HepG2 (cell line): ENCODE results near the gene TTC6. TPM values are rescaled to one million over a fixed set of nuclear protein-coding genes. Genes with fewer than 3 reads are reported as not detected.

Source experiments
- ATAC-seq: fragments of 200-7000 bp; cut with Tn5 transposase; 3 replicates; pipeline ENCODE4 v1.9.1; 2020; ENCODE audit warnings: mild to moderate bottlenecking, moderate library complexity
- BruUV-seq: library from RNA; stranded (reverse); fragments of 400-500 nt; replicated peaks from 2 replicates; lab custom pipeline; 2021; lab: Mats Ljungman, UMichigan
- CTCF ChIA-PET: fragments of 300-600 bp; formaldehyde crosslinking; extraction: SDS; loops from one replicate; lab custom pipeline; 2021; ENCODE audit warnings: low total read pairs, inconsistent platforms, low intra/inter-chr PET ratio; lab: Yijun Ruan, JAX
- POLR2A ChIA-PET: fragments of 350-600 bp; sonication (Branson Sonifier 250); formaldehyde crosslinking; loops from one replicate; lab custom pipeline; 2020; ENCODE audit warnings: antibody characterized with exemption, inconsistent platforms; lab: Yijun Ruan, JAX
- DNase-seq: peaks from one replicate; pipeline ENCODE4 v3.0.0-alpha.2; 2015; ENCODE audit warnings: low spot score
- FAIRE-seq: peaks from 3 replicates; lab custom pipeline; 2011; peaks lifted over from hg19 to GRCh38; lab: Jason Lieb, UNC
- H2AFZ ChIP-seq: one replicate; pipeline ENCODE4 v1.6.1; 2011; ENCODE audit warnings: low read length, inconsistent platforms
- H3K27ac ChIP-seq: fragments of 300-600 bp; 3 replicates; pipeline ENCODE4 v1.8.0; 2011; ENCODE audit warnings: mixed run types, mild to moderate bottlenecking, mixed read lengths, low read length, inconsistent platforms; ENCODE audit not compliant: insufficient read depth; ENCODE audit errors: extremely low read length
- H3K27me3 ChIP-seq, 2 experiments: fragments of 200-600 bp in 1 of 2; 2 replicates in 1 of 2; 3 replicates in 1 of 2; pipeline versions ENCODE4 v1.6.0 to v1.8.0; 2011; ENCODE audit warnings: low read length in 2 of 2, mild to moderate bottlenecking in 2 of 2, moderate library complexity in 2 of 2, inconsistent platforms in 1 of 2; ENCODE audit not compliant: insufficient read depth in 2 of 2, control insufficient read depth in 1 of 2
- H3K36me3 ChIP-seq, 2 experiments: fragments of 200-600 bp in 1 of 2; replicated peaks in 1 of 2; 2 replicates in 1 of 2; 3 replicates in 1 of 2; pipeline versions ENCODE4 v1.5.1 to v1.8.0; 2011; ENCODE audit warnings: low read length in 2 of 2, inconsistent platforms in 1 of 2; ENCODE audit not compliant: insufficient read depth in 2 of 2, control insufficient read depth in 1 of 2
- H3K4me1 ChIP-seq: 2 replicates; pipeline ENCODE4 v1.5.1; 2012; ENCODE audit warnings: low read length, inconsistent platforms; ENCODE audit not compliant: insufficient read depth
- H3K4me2 ChIP-seq: 2 replicates; pipeline ENCODE4 v1.6.0; 2011; ENCODE audit warnings: low read depth, low read length, inconsistent platforms
- H3K4me3 ChIP-seq, 3 experiments: fragments of 200-600 bp in 1 of 3; sonication (generic), shearing (Covaris generic) in 1 of 3; replicated peaks in 1 of 3; 2 replicates each; pipeline ENCODE4 v1.5.1; 2011 to 2016; ENCODE audit warnings: low read length in 3 of 3, inconsistent platforms in 2 of 3, low read depth in 2 of 3, mild to moderate bottlenecking in 2 of 3, control low read depth in 1 of 3, mixed read lengths in 1 of 3; ENCODE audit not compliant: insufficient read depth in 1 of 3
- H3K79me2 ChIP-seq: one replicate; pipeline ENCODE4 v1.6.1; 2011; ENCODE audit warnings: low read length, inconsistent platforms; ENCODE audit not compliant: insufficient read depth
- H3K9ac ChIP-seq: 2 replicates; pipeline ENCODE4 v1.6.0; 2011; ENCODE audit warnings: mild to moderate bottlenecking, low read depth, low read length, inconsistent platforms; ENCODE audit not compliant: insufficient read depth
- H3K9me3 ChIP-seq: 2 replicates; pipeline ENCODE4 v1.5.1; 2012; ENCODE audit warnings: mild to moderate bottlenecking, low read length
- H4K20me1 ChIP-seq: 2 replicates; pipeline ENCODE4 v1.6.0; 2011; ENCODE audit warnings: inconsistent platforms, mild to moderate bottlenecking, low read length, moderate library complexity; ENCODE audit not compliant: insufficient read depth
- HOXA7 ChIP-seq: sonication (generic); formaldehyde crosslinking; IDR thresholded peaks from 2 replicates; pipeline ENCODE4 v1.8.1; 2022; ENCODE audit warnings: mild to moderate bottlenecking, missing genetic modification reagents, moderate library complexity
- KLF11 ChIP-seq: IDR thresholded peaks from 2 replicates; pipeline ENCODE4 v1.6.1; 2016; ENCODE audit warnings: missing compliant biosample characterization
- MED8 ChIP-seq: sonication (generic); formaldehyde crosslinking; IDR thresholded peaks from 2 replicates; pipeline ENCODE4 v1.8.1; 2023; ENCODE audit warnings: mild to moderate bottlenecking, missing genetic modification reagents; ENCODE audit not compliant: insufficient replicate concordance
- PAF1 ChIP-seq: IDR thresholded peaks from 2 replicates; pipeline ENCODE4 v1.6.1; 2016; ENCODE audit warnings: missing genetic modification reagents, missing compliant biosample characterization
- REPIN1 ChIP-seq: sonication (generic); formaldehyde crosslinking; IDR thresholded peaks from 2 replicates; pipeline ENCODE4 v1.8.0; 2022; ENCODE audit warnings: missing genetic modification reagents, low read depth, mild to moderate bottlenecking, borderline replicate concordance
- TAF15 ChIP-seq: fragments of 200-400 bp; formaldehyde crosslinking; IDR thresholded peaks from one replicate; pipeline ENCODE4 v1.6.1; 2018; ENCODE audit warnings: mild to moderate bottlenecking, low read depth, low read length; ENCODE audit not compliant: poor library complexity, severe bottlenecking
- TOPORS ChIP-seq: sonication (generic); formaldehyde crosslinking; IDR thresholded peaks from 2 replicates; pipeline ENCODE4 v1.8.0; 2023; ENCODE audit warnings: mild to moderate bottlenecking, missing genetic modification reagents
- ZNF234 ChIP-seq: sonication (generic); formaldehyde crosslinking; conservative IDR thresholded peaks from 2 replicates; pipeline ENCODE4 v1.5.1; 2020; ENCODE audit warnings: mild to moderate bottlenecking, missing genetic modification reagents
- ZNF768 ChIP-seq: sonication (generic); formaldehyde crosslinking; IDR thresholded peaks from 2 replicates; pipeline ENCODE4 v1.4.0; 2020; ENCODE audit warnings: missing genetic modification reagents
- WGBS: methylation state at CpG from one replicate; pipeline ENCODE4 v1.1.6; 2017; ENCODE audit warnings: low lambda C conversion rate; 5-methylcytosine and 5-hydroxymethylcytosine counted together
- in situ Hi-C: cut with HindIII; loops from 2 replicates; pipeline ENCODE4 v1.10.0; 2017; ENCODE audit warnings: low pct_unique_long_range_greater_than_20kb; ENCODE audit not compliant: extremely low pct_ligation_motif_present
- intact Hi-C: fragments of 100-400 bp; cut with micrococcal nuclease; formaldehyde crosslinking; loops from one replicate; pipeline ENCODE4 v1.10.0; 2022; ENCODE audit not compliant: unreplicated experiment
- polyA plus RNA-seq, 8 experiments: library from polyadenylated mRNA; depleted of rRNA in 3 of 8; stranded (reverse) in 7 of 8; unstranded in 1 of 8; fragments of >200 nt; fragmentation: Illumina TruSeq in 4 of 8; extraction: Trizol in 4 of 8; gene quantifications; 2 replicates each; pipeline versions ENCODE4 v1.2.1 to v1.2.3, GENCODE V29; 2011 to 2016; ENCODE audit warnings: low read depth in 4 of 8, missing spikeins in 1 of 8, mixed read lengths in 1 of 8; ENCODE audit not compliant: insufficient read depth in 1 of 8
- total RNA-seq, 5 experiments: library from RNA; depleted of rRNA; stranded (reverse); fragments of >200 nt; fragmentation: Illumina TruSeq; extraction: Trizol; gene quantifications; 2 replicates each; pipeline ENCODE4 v1.2.3, GENCODE V29; 2016; ENCODE audit warnings: low read depth in 1 of 5
- TF ChIP-seq, protein P1 (sequence below): IDR thresholded peaks from 2 replicates; pipeline ENCODE4 v1.6.1; 2012; ENCODE audit warnings: low read depth, low read length, improper control_type of control experiment
- TF ChIP-seq, protein P2 (sequence below): sonication (generic); formaldehyde crosslinking; IDR thresholded peaks from 2 replicates; pipeline ENCODE4 v1.4.0; 2020; ENCODE audit warnings: low read depth, missing genetic modification reagents
- TF ChIP-seq, protein P3 (sequence below): sonication (generic); formaldehyde crosslinking; IDR thresholded peaks from 2 replicates; pipeline ENCODE4 v1.4.0; 2020; ENCODE audit warnings: missing genetic modification reagents
- TF ChIP-seq, protein P4 (sequence below): sonication (generic); formaldehyde crosslinking; IDR thresholded peaks from 2 replicates; pipeline ENCODE4 v1.8.0; 2022; ENCODE audit warnings: missing genetic modification reagents, mild to moderate bottlenecking, inconsistent platforms, borderline replicate concordance

The TTC6 gene
- total and polyA plus RNA-seq, 2 of the 13 experiments (the other 11 are each of a cell fraction or from before 2014, with no cell fraction given) = 9.3 to 27.4 TPM

DNA sequence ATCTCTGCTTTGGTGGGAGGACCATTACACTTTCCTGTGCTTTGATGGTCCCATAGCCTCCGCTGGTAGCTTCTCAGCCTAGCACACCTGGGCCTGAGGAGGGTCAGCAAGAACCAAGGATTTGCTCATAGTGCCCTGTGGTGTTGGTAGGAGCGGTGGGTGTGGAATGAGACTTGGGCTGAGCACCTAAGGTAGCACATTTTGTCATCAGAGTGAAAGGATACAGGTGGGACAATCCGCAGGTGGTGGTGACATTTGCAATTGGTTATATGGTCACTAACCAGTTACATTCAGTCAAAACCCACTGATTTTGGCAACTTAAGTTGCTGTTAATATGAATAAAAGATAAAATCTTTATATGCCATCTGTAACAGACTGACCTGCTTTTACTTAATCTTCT, 46.7 kb downstream of the TTC6 start:
- in situ Hi-C loops (no loop called here), intact Hi-C loops (no loop called here)
- POLR2A ChIA-PET = no interaction called here

DNA sequence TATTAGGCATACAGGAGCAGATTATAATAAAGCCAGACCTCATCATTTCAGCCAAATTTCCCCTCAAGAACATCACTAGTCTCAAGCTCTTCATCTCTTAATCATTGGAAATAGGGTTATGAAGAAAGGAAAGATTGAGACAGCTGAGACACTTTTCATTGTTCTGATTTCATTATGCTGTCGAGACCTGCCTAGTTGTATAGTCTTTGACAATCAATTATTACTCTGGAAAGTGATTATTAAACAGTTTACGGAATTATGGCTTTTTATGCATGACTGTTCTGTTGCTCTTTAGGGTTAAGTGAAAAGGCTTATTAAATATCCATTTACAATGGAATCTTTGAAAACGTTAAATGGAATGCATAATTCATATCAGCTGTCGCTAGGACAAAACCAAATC, 48.3 kb downstream of the TTC6 start:
- DNase-seq (no peak), FAIRE-seq (no peak), ATAC-seq (no peak)
- Histone ChIP-seq H3K27ac (no peak overlapping the region), H3K4me3 (no peak overlapping the region), H3K79me2 (no peaks in the 10 kb centered on the region), H3K27me3 (no peaks in the 10 kb centered on the region), H3K4me1 (no peaks in the 10 kb centered on the region), H3K36me3 (no peaks in the 10 kb centered on the region; a peak in 1 of 5 replicates), H3K9ac (no peak overlapping the region), H3K9me3 (no peaks in the 10 kb centered on the region), H2AFZ (no peak overlapping the region), H3K4me2 (no peak overlapping the region), H4K20me1 (no peaks in the 10 kb centered on the region)
- 96% methylated on average over 4 of the region's 4 CpGs for WGBS
- BruUV-seq = no TSS peak
- in situ Hi-C loops (no loop called here), intact Hi-C loops (no loop called here)
- CTCF ChIA-PET = no interaction called here
- POLR2A ChIA-PET = no interaction called here
- no peak for TF ChIP-seq REPIN1
- no peak for TF ChIP-seq PAF1 (CRISPR knock-in tag)
- TF ChIP-seq KLF11 = no peak
- no peak for TF ChIP-seq MED8 (CRISPR knock-in tag)
- TF ChIP-seq, protein P1, sequence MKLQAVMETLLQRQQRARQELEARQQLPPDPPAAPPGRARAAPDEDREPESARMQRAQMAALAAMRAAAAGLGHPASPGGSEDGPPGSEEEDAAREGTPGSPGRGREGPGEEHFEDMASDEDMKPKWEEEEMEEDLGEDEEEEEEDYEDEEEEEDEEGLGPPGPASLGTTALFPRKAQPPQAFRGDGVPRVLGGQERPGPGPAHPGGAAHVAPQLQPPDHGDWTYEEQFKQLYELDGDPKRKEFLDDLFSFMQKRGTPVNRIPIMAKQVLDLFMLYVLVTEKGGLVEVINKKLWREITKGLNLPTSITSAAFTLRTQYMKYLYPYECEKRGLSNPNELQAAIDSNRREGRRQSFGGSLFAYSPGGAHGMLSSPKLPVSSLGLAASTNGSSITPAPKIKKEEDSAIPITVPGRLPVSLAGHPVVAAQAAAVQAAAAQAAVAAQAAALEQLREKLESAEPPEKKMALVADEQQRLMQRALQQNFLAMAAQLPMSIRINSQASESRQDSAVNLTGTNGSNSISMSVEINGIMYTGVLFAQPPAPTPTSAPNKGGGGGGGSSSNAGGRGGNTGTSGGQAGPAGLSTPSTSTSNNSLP = no peak
- no peak for TF ChIP-seq ZNF768 (CRISPR knock-in tag)
- TF ChIP-seq TAF15 = no peak
- TF ChIP-seq, protein P2, sequence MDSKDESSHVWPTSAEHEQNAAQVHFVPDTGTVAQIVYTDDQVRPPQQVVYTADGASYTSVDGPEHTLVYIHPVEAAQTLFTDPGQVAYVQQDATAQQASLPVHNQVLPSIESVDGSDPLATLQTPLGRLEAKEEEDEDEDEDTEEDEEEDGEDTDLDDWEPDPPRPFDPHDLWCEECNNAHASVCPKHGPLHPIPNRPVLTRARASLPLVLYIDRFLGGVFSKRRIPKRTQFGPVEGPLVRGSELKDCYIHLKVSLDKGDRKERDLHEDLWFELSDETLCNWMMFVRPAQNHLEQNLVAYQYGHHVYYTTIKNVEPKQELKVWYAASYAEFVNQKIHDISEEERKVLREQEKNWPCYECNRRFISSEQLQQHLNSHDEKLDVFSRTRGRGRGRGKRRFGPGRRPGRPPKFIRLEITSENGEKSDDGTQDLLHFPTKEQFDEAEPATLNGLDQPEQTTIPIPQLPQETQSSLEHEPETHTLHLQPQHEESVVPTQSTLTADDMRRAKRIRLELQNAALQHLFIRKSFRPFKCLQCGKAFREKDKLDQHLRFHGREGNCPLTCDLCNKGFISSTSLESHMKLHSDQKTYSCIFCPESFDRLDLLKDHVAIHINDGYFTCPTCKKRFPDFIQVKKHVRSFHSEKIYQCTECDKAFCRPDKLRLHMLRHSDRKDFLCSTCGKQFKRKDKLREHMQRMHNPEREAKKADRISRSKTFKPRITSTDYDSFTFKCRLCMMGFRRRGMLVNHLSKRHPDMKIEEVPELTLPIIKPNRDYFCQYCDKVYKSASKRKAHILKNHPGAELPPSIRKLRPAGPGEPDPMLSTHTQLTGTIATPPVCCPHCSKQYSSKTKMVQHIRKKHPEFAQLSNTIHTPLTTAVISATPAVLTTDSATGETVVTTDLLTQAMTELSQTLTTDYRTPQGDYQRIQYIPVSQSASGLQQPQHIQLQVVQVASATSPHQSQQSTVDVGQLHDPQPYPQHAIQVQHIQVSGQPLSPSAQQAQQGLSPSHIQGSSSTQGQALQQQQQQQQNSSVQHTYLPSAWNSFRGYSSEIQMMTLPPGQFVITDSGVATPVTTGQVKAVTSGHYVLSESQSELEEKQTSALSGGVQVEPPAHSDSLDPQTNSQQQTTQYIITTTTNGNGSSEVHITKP = no peak

More for the DNA sequence above, 46.7 kb downstream of the TTC6 start:
- CTCF ChIA-PET = no interaction called here
- Histone ChIP-seq H4K20me1 (no peaks in the 10 kb centered on the region), H3K4me2 (no peak overlapping the region), H3K9ac (no peak overlapping the region), H3K36me3 (no peaks in the 10 kb centered on the region; a peak in 1 of 5 replicates), H3K27me3 (no peaks in the 10 kb centered on the region), H3K9me3 (no peaks in the 10 kb centered on the region), H3K27ac (no peak overlapping the region), H3K79me2 (no peaks in the 10 kb centered on the region), H3K4me3 (no peak overlapping the region), H3K4me1 (no peaks in the 10 kb centered on the region), H2AFZ (no peak overlapping the region)
- ATAC-seq (0 out of 3 replicates have a peak, but pooled peaks have one; percentile 34), DNase-seq (no peak), FAIRE-seq (no peak)
- no peak for TF ChIP-seq ZNF234 (CRISPR knock-in tag)
- no peak for TF ChIP-seq TOPORS (CRISPR knock-in tag)
- TF ChIP-seq HOXA7 (CRISPR knock-in tag) = no peak
- TF ChIP-seq, protein P3, sequence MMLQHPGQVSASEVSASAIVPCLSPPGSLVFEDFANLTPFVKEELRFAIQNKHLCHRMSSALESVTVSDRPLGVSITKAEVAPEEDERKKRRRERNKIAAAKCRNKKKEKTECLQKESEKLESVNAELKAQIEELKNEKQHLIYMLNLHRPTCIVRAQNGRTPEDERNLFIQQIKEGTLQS = no peak
- TF ChIP-seq, protein P4, sequence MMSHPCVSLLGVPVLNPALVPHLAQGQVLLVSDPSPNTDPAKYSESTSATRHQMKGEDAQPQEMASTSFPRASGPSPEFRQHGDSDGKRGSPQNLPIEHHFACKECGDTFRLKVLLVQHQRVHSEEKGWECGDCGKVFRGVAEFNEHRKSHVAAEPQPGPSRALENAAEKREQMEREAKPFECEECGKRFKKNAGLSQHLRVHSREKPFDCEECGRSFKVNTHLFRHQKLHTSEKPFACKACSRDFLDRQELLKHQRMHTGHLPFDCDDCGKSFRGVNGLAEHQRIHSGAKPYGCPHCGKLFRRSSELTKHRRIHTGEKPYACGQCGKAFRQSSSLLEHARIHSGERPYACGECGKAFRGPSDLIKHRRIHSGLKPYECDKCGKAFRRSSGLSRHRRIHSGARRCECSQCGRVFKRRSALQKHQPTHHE (CRISPR knock-in tag) = no peak
- BruUV-seq = no TSS peak
- WGBS = 98% methylated on average over 3 of the region's 3 CpGs
